ENCODE data around the gene SLC11A2.

Gene SLC11A2

GRCh38 chr12:51065530-51065929 lies 39.3 kb upstream of the SLC11A2 start:
- peaks cover 29% of the 10 kb centered on the region for H3K36me3 ChIP-seq (ENCODE audit: control insufficient read depth, low read length)
- no peak overlapping the region for H3K4me2 ChIP-seq (ENCODE audit: low read length)
- H3K79me2 ChIP-seq (ENCODE audit: control insufficient read depth, low read length) = no peaks in the 10 kb centered on the region
- no peaks in the 10 kb centered on the region for H3K4me1 ChIP-seq (ENCODE audit: control insufficient read depth, low read length)
- H4K20me1 ChIP-seq (ENCODE audit: control insufficient read depth, insufficient read depth, low read depth, low read length) = no peaks in the 10 kb centered on the region
- H3K27me3 ChIP-seq (ENCODE audit: control insufficient read depth, low read length) = no peaks in the 10 kb centered on the region
- H3K27ac ChIP-seq (ENCODE audit: low read depth, low read length) = no peak overlapping the region
- no peak for TF ChIP-seq EZH2phosphoT487 (IDR thresholded peaks at IDR 0.05; ENCODE audit: borderline replicate concordance, low read length)
- TF ChIP-seq CTCF (IDR thresholded peaks at IDR 0.05; ENCODE audit: low read depth, low read length, poor library complexity, severe bottlenecking) = no peak
- no peaks in the 10 kb centered on the region for H3K9me3 ChIP-seq (ENCODE audit: control insufficient read depth, insufficient read depth, low read length)
- no peaks in the 10 kb centered on the region for H3K9me2 ChIP-seq (replicated peaks; ENCODE audit: control insufficient read depth, low read length)
- H3F3A ChIP-seq (ENCODE audit: control insufficient read depth, insufficient read depth) = peaks cover 4% of the 10 kb centered on the region; the same call in 1 of the 2 replicates
- H3K4me3 ChIP-seq (ENCODE audit: low read length) = no peak overlapping the region

GRCh38 chr12:51062631-51063397 lies 36.6 kb upstream of the SLC11A2 start:
- Histone ChIP-seq H3K4me3 (ENCODE audit: low read length) (no peak overlapping the region), H3K79me2 (ENCODE audit: control insufficient read depth, low read length) (no peaks in the 10 kb centered on the region), H3K27ac (ENCODE audit: low read depth, low read length) (no peak overlapping the region), H3K9me3 (ENCODE audit: control insufficient read depth, insufficient read depth, low read length) (no peaks in the 10 kb centered on the region), H3K4me2 (ENCODE audit: low read length) (no peak overlapping the region), H4K20me1 (ENCODE audit: control insufficient read depth, insufficient read depth, low read depth, low read length) (no peaks in the 10 kb centered on the region), H3K4me1 (ENCODE audit: control insufficient read depth, low read length) (no peaks in the 10 kb centered on the region), H3F3A (ENCODE audit: control insufficient read depth, insufficient read depth) (peaks cover 4% of the 10 kb centered on the region; the same call in 1 of the 2 replicates), H3K27me3 (ENCODE audit: control insufficient read depth, low read length) (no peaks in the 10 kb centered on the region), H3K36me3 (ENCODE audit: control insufficient read depth, low read length) (peaks cover 53% of the 10 kb centered on the region), H3K9me2 (replicated peaks; ENCODE audit: control insufficient read depth, low read length) (no peaks in the 10 kb centered on the region)
- TF ChIP-seq CTCF (IDR thresholded peaks at IDR 0.05; ENCODE audit: low read depth, low read length, poor library complexity, severe bottlenecking) = no peak
- no peak for TF ChIP-seq EZH2phosphoT487 (IDR thresholded peaks at IDR 0.05; ENCODE audit: borderline replicate concordance, low read length)

GRCh38 chr12:51059086-51059485 lies 32.9 kb upstream of the SLC11A2 start:
- H3K9me3 ChIP-seq (ENCODE audit: control insufficient read depth, insufficient read depth, low read length) = no peaks in the 10 kb centered on the region

More at GRCh38 chr12:51059086-51059485, 32.9 kb upstream of the SLC11A2 start:
- H3K9me2 ChIP-seq (replicated peaks; ENCODE audit: control insufficient read depth, low read length) = no peaks in the 10 kb centered on the region
- H3K4me1 ChIP-seq (ENCODE audit: control insufficient read depth, low read length) = no peaks in the 10 kb centered on the region
- TF ChIP-seq CTCF (IDR thresholded peaks at IDR 0.05; ENCODE audit: low read depth, low read length, poor library complexity, severe bottlenecking) = no peak
- TF ChIP-seq EZH2phosphoT487 (IDR thresholded peaks at IDR 0.05; ENCODE audit: borderline replicate concordance, low read length) = no peak
- H3K27me3 ChIP-seq (ENCODE audit: control insufficient read depth, low read length) = no peaks in the 10 kb centered on the region
- H4K20me1 ChIP-seq (ENCODE audit: control insufficient read depth, insufficient read depth, low read depth, low read length) = no peaks in the 10 kb centered on the region
- no peak overlapping the region for H3K4me2 ChIP-seq (ENCODE audit: low read length)
- no peaks in the 10 kb centered on the region for H3K79me2 ChIP-seq (ENCODE audit: control insufficient read depth, low read length)
- peaks cover 76% of the 10 kb centered on the region for H3K36me3 ChIP-seq (ENCODE audit: control insufficient read depth, low read length)
- no peak overlapping the region for H3K4me3 ChIP-seq (ENCODE audit: low read length)
- peaks cover 4% of the 10 kb centered on the region; the same call in 1 of the 2 replicates for H3F3A ChIP-seq (ENCODE audit: control insufficient read depth, insufficient read depth)
- no peak overlapping the region for H3K27ac ChIP-seq (ENCODE audit: low read depth, low read length)
